Breast epithelium (tissue), 4 donors: ENCODE data around the gene NR0B2. TPM values are rescaled to one million over a fixed set of nuclear protein-coding genes. Genes with fewer than 3 reads are reported as not detected.

Source experiments
- DNase-seq, 2 donors: peaks; one replicate each; pipeline ENCODE4 v3.0.0-alpha.2; 2019; ENCODE audit warnings: low spot score in 2 of 2
- H3K27ac ChIP-seq, 2 donors: fragments of 200-600 bp; sonication (generic) in 1 of 2; one replicate each; pipeline ENCODE4 v1.5.1; 2016 to 2019; ENCODE audit warnings: mild to moderate bottlenecking in 1 of 2
- H3K27me3 ChIP-seq, 2 donors: fragments of 200-600 bp; sonication (generic) in 1 of 2; one replicate each; pipeline versions ENCODE4 v1.5.1 to v1.6.0; 2017 to 2019; ENCODE audit warnings: control low read depth in 1 of 2, mild to moderate bottlenecking in 1 of 2
- H3K36me3 ChIP-seq: fragments of 200-600 bp; one replicate; pipeline ENCODE4 v1.5.1; 2019
- H3K4me1 ChIP-seq, 2 donors: fragments of 200-600 bp; sonication (generic); one replicate each; pipeline ENCODE4 v1.5.1; 2016 to 2019; ENCODE audit warnings: control low read depth in 1 of 2
- H3K4me3 ChIP-seq, 3 donors: fragments of 200-600 bp; sonication (generic); 1 replicate in 2 of 3; 2 replicates in 1 of 3; pipeline ENCODE4 v1.5.1; 2016 to 2019; ENCODE audit warnings: mild to moderate bottlenecking in 3 of 3, moderate library complexity in 2 of 3
- H3K9me3 ChIP-seq, 2 donors: fragments of 200-600 bp; sonication (generic) in 1 of 2; one replicate each; pipeline ENCODE4 v1.5.1; 2016 to 2019; ENCODE audit warnings: control low read depth in 1 of 2
- CTCF ChIP-seq, 3 donors: fragments of 450-650 bp; IDR thresholded peaks; one replicate each; pipeline ENCODE4 v1.5.1; 2016 to 2017; ENCODE audit warnings: antibody characterized with exemption in 3 of 3, mild to moderate bottlenecking in 3 of 3, moderate library complexity in 3 of 3
- POLR2A ChIP-seq: fragments of 450-650 bp; IDR thresholded peaks from one replicate; pipeline ENCODE4 v1.6.1; 2016; ENCODE audit warnings: antibody characterized with exemption, mild to moderate bottlenecking, moderate library complexity
- POLR2AphosphoS5 ChIP-seq, 3 donors: sonication (generic); formaldehyde crosslinking; IDR thresholded peaks; one replicate each; pipeline ENCODE4 v1.6.1; 2017; ENCODE audit warnings: antibody characterized with exemption in 3 of 3
- intact Hi-C: fragments of 100-400 bp; cut with DNase I; formaldehyde crosslinking; loops from one replicate; pipeline ENCODE4 v1.15.1; 2023; ENCODE audit warnings: low total_unique reads
- total RNA-seq, 3 donors: library from RNA; depleted of rRNA; stranded (reverse); fragments of >200 nt; gene quantifications; one replicate each; pipeline ENCODE4 v1.1.0, GENCODE V29; 2016

NR0B2 gene
- total RNA-seq, 3 donors from 2014 or later: not detected

DNA sequence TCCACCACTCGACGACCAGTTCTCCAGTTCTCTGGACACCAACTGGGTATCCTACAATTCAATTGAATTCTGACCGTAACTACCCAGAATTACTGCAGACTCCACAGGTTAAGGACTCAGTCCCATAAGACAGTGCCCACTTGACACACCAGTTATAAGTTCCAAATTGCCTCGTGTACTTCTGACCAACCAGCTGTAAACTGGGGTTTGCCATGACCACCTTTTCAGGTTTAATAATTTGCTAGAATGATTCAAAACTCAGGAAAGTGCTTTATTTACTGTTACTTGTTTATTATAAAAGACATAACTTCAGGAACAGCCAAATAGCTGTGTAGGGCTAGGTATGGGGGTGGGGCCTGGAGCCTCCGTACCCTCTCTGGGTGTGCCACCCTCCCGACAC, 23.0 kb upstream of the NR0B2 start:
- no peak for DNase-seq
- Histone ChIP-seq H3K36me3 (peaks cover 5% of the 10 kb centered on the region), H3K4me3 (no peak overlapping the region), H3K27me3 (no peaks in the 10 kb centered on the region), H3K27ac (no peak overlapping the region), H3K9me3 (no peaks in the 10 kb centered on the region), H3K4me1 (no peaks in the 10 kb centered on the region)
- TF ChIP-seq CTCF (IDR thresholded peaks at IDR 0.05): no peak
- no peak for TF ChIP-seq POLR2AphosphoS5 (IDR thresholded peaks at IDR 0.05)
- no peak for TF ChIP-seq POLR2A
- intact Hi-C loops: no loop called here

DNA sequence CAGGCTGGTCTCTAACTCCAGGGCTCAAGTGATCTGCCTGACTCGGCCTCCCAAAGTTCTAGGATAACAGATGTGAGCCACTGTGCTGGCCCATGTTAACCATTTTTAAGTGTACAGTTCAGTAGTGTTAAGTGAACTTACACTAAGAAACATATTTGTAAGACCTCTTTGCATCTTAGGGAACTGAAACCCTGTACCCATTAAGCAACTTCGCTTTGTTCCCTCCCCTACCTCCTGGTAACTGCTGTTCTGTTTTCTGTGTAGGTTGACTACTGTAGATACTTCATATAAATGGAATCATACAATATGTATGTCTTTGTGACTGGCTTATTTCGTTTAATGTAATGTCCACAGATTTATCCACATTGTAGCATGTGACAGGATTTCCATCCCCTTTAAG, 18.8 kb upstream of the NR0B2 start:
- TF ChIP-seq POLR2AphosphoS5 (IDR thresholded peaks at IDR 0.05) (no peak), CTCF (IDR thresholded peaks at IDR 0.05) (no peak), POLR2A (no peak)
- no peaks in the 10 kb centered on the region for H3K4me1 ChIP-seq
- no peak overlapping the region for H3K4me3 ChIP-seq
- intact Hi-C loops: no loop called here
- H3K27me3 ChIP-seq: no peaks in the 10 kb centered on the region
- H3K27ac ChIP-seq: no peak overlapping the region
- H3K9me3 ChIP-seq: no peaks in the 10 kb centered on the region
- H3K36me3 ChIP-seq: no peaks in the 10 kb centered on the region
- no peak for DNase-seq

DNA sequence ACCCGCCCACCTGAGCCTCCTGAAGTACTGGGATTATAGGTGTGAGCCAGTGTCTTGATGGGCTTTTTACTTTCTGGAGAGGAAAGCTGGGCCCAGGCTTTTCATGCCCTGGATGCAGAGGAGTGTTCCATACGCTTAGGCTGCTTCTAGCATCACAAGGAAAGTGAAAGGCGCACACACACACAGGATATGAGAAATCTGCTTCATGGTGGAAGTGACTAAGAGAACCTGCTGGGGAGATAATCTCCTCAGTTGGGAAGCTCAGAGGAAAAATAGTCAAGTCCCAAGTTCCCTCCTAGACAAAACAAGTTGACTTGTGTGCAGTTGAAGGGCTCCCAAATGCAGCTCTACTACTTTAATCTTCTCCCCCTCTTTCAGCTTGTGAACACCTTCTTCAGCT, 9.9 kb upstream of the NR0B2 start:
- Histone ChIP-seq H3K36me3 (no peaks in the 10 kb centered on the region), H3K4me1 (peaks cover 8 to 16% of the 10 kb centered on the region in 2 donors), H3K4me3 (no peak overlapping the region), H3K27ac (no peak overlapping the region), H3K9me3 (no peaks in the 10 kb centered on the region), H3K27me3 (no peaks in the 10 kb centered on the region)
- no peak for DNase-seq
- TF ChIP-seq CTCF (IDR thresholded peaks at IDR 0.05) (no peak), POLR2A (no peak), POLR2AphosphoS5 (IDR thresholded peaks at IDR 0.05) (no peak)
- intact Hi-C loops: no loop called here

GRCh38 chr1:26922901-26923300, 9.1 kb upstream of the NR0B2 start:
- H3K27me3 ChIP-seq: no peaks in the 10 kb centered on the region
- no peak for TF ChIP-seq CTCF (IDR thresholded peaks at IDR 0.05)
- TF ChIP-seq POLR2AphosphoS5 (IDR thresholded peaks at IDR 0.05): no peak
- no peak for TF ChIP-seq POLR2A
- H3K27ac ChIP-seq: no peak overlapping the region
- DNase-seq: no peak
- peaks cover 8 to 16% of the 10 kb centered on the region in 2 donors for H3K4me1 ChIP-seq
- H3K9me3 ChIP-seq: no peaks in the 10 kb centered on the region
- H3K4me3 ChIP-seq: peak overlapping the region in 2 of 3 donors; percentile 89 to 100
- intact Hi-C loops: no loop called here
- H3K36me3 ChIP-seq: no peaks in the 10 kb centered on the region

- peak overlapping the region in 1 of 2 donors; percentile 94 for H3K27ac ChIP-seq
- H3K9me3 ChIP-seq: no peaks in the 10 kb centered on the region
- DNase-seq: no peak
- no peaks in the 10 kb centered on the region for H3K27me3 ChIP-seq
- no peaks in the 10 kb centered on the region for H3K36me3 ChIP-seq
- TF ChIP-seq POLR2AphosphoS5 (IDR thresholded peaks at IDR 0.05) (no peak), POLR2A (no peak), CTCF (IDR thresholded peaks at IDR 0.05) (no peak)
- H3K4me1 ChIP-seq: peaks cover 8 to 16% of the 10 kb centered on the region in 2 donors
- peak overlapping the region; percentile 89 to 100 (median 93) for H3K4me3 ChIP-seq
- intact Hi-C loops: no loop called here
Measured at GRCh38 chr1:26922431-26922729, 8.6 kb upstream of the NR0B2 start.
